ENCODE measurements around the gene CALN1.

DNA sequence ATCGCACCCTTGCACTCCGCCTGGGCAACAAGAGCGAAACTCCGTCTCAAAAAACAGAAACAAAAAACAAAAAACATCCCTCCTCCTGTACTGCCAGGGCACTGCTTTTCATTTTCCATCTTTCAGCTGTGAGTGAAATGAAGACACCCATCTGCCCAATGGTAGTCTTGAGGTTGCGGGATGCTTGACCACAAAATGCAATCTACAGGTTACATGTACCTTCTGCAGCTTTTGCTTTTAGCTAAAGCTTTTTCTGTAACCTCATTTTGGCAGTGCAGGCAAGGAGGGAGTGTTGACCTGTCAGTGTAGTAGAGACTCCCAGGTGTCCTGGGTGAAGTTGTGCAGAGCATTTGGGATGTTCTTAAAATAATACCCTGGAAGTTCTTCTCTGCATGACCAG is 476.5 kb downstream of the CALN1 start:
- TF ChIP-seq, protein P1, sequence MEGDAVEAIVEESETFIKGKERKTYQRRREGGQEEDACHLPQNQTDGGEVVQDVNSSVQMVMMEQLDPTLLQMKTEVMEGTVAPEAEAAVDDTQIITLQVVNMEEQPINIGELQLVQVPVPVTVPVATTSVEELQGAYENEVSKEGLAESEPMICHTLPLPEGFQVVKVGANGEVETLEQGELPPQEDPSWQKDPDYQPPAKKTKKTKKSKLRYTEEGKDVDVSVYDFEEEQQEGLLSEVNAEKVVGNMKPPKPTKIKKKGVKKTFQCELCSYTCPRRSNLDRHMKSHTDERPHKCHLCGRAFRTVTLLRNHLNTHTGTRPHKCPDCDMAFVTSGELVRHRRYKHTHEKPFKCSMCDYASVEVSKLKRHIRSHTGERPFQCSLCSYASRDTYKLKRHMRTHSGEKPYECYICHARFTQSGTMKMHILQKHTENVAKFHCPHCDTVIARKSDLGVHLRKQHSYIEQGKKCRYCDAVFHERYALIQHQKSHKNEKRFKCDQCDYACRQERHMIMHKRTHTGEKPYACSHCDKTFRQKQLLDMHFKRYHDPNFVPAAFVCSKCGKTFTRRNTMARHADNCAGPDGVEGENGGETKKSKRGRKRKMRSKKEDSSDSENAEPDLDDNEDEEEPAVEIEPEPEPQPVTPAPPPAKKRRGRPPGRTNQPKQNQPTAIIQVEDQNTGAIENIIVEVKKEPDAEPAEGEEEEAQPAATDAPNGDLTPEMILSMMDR (IDR thresholded peaks at IDR 0.05; ENCODE audit: low read depth, low read length) = no peak
- no peak for TF ChIP-seq EZH2phosphoT487 (IDR thresholded peaks at IDR 0.05; ENCODE audit: low read depth)
